HG03575 (cell line): ENCODE measurements around the gene CD300A.
"Not testable (repeated sequence)": the region's sequence is repeated elsewhere in the genome, so short reads cannot be mapped to it uniquely, and the experiment has no call there.

Experiments used
- ATAC-seq: cut with Tn5 transposase; IDR thresholded peaks from one replicate; pipeline ENCODE4 v1.9.1; 2021; ENCODE audit not compliant: unreplicated experiment, insufficient number of reproducible peaks, low FRiP score; ENCODE audit errors: extremely low read depth

CD300A gene

GRCh38 chr17:74512624-74513091 lies 46.2 kb downstream of the CD300A start:
- peak; percentile 25 for ATAC-seq

- no peak for ATAC-seq
These were observed 47.7 kb downstream of the CD300A start for GRCh38 chr17:74513987-74514631.

GRCh38 chr17:74514632-74515334 lies 48.3 kb downstream of the CD300A start:
- ATAC-seq, result no peak

- ATAC-seq, result no peak
These were observed 49.5 kb downstream of the CD300A start for GRCh38 chr17:74515941-74516340.

- no peak for ATAC-seq
These were observed 50.3 kb downstream of the CD300A start for GRCh38 chr17:74516561-74517328.

GRCh38 chr17:74518413-74518981 lies 52.1 kb downstream of the CD300A start:
- ATAC-seq, result not testable (repeated sequence)

- no peak for ATAC-seq
These were observed 53.6 kb downstream of the CD300A start for GRCh38 chr17:74520016-74520434.

GRCh38 chr17:74520790-74521480 lies 54.5 kb downstream of the CD300A start:
- no peak for ATAC-seq

- ATAC-seq, result no peak
These were observed 55.3 kb downstream of the CD300A start for GRCh38 chr17:74521701-74522201.

GRCh38 chr17:74522381-74523105 lies 56.1 kb downstream of the CD300A start:
- no peak for ATAC-seq

- no peak for ATAC-seq
These were observed 56.9 kb downstream of the CD300A start for GRCh38 chr17:74523308-74523707.

GRCh38 chr17:74524653-74525464 lies 58.4 kb downstream of the CD300A start:
- no peak for ATAC-seq

GRCh38 chr17:74525465-74525725 lies 59.0 kb downstream of the CD300A start:
- no peak for ATAC-seq

- ATAC-seq, result no peak
These were observed 59.4 kb downstream of the CD300A start for GRCh38 chr17:74525781-74526288.

GRCh38 chr17:74526681-74527080 lies 60.2 kb downstream of the CD300A start:
- no peak for ATAC-seq

GRCh38 chr17:74527081-74527480 lies 60.6 kb downstream of the CD300A start:
- ATAC-seq, result no peak

- ATAC-seq, result no peak
These were observed 61.3 kb downstream of the CD300A start for GRCh38 chr17:74527756-74528155.
